AG04450 (cell line): ENCODE measurements around the gene RHBDL1. TPM values are rescaled to one million over a fixed set of nuclear protein-coding genes. Genes with fewer than 3 reads are reported as not detected.
A peak's percentile ranks its signal among the peaks of the same experiment; 100 is the strongest.

ENCODE experiments used
- CTCF ChIA-PET: fragments of 300-600, 350-600 bp; formaldehyde crosslinking; extraction: SDS; loops from one replicate; lab custom pipeline; 2022; ENCODE audit warnings: antibody characterized with exemption, inconsistent platforms; lab: Charles Lee
- POLR2A ChIA-PET: fragments of 350-600 bp; formaldehyde crosslinking; extraction: SDS; loops from one replicate; lab custom pipeline; 2021; ENCODE audit warnings: antibody characterized with exemption, inconsistent platforms; lab: Yijun Ruan, JAX
- DNase-seq: peaks from one replicate; pipeline ENCODE4 v3.0.0-alpha.2; 2011; ENCODE audit warnings: low read depth, low spot score
- H3K27ac ChIP-seq: one replicate; pipeline ENCODE4 v1.5.1; 2012; ENCODE audit warnings: low read depth, low read length, control low read depth
- H3K27me3 ChIP-seq: one replicate; pipeline ENCODE4 v1.6.0; 2012; ENCODE audit warnings: low read length; ENCODE audit not compliant: control insufficient read depth, insufficient read depth
- H3K4me3 ChIP-seq: 2 replicates; pipeline ENCODE4 v1.5.1; 2011; ENCODE audit warnings: mild to moderate bottlenecking, low read depth, low read length, control low read depth
- H3K9me3 ChIP-seq: 2 replicates; pipeline ENCODE4 v1.5.1; 2012; ENCODE audit warnings: low read length; ENCODE audit not compliant: control insufficient read depth, insufficient read depth
- CTCF ChIP-seq: IDR thresholded peaks from 2 replicates; pipeline ENCODE4 v1.5.1; 2011; ENCODE audit warnings: low read depth, low read length, control low read depth, inconsistent platforms
- polyA plus RNA-seq: library from polyadenylated mRNA; depleted of rRNA; stranded (reverse); fragments of >200 nt; gene quantifications from 2 replicates; pipeline ENCODE4 v1.2.3, GENCODE V29; 2011

Gene RHBDL1
- polyA plus RNA-seq, 1 experiment, result 1.5 TPM

GRCh38 chr16:708019-708418 lies 32.5 kb downstream of the RHBDL1 start:
- no peak for DNase-seq
- POLR2A ChIA-PET, result no interaction called here
- CTCF ChIA-PET, result no interaction called here
- Histone ChIP-seq H3K9me3 (no peaks in the 10 kb centered on the region; the same call in 1 of the 2 replicates), H3K27ac (no peak overlapping the region), H3K4me3 (no peak overlapping the region), H3K27me3 (peaks cover 43% of the 10 kb centered on the region)
- TF ChIP-seq CTCF, result no peak

GRCh38 chr16:708959-709358 lies 33.5 kb downstream of the RHBDL1 start:
- peaks cover 34% of the 10 kb centered on the region for H3K27me3 ChIP-seq
- POLR2A ChIA-PET, result interaction anchor here (0.6 to 1.0 kb wide), 6 partner anchors 19 to 328 kb away, joined by 3 to 4 read pairs (median 4); partner anchors contain the start of genes CHTF18, RPUSD1 and WDR24
- TF ChIP-seq CTCF, result no peak
- CTCF ChIA-PET, result interaction anchor here (0.6 to 4.2 kb wide), 4 partner anchors 9 to 106 kb away, joined by 3 to 29 read pairs (median 5); no protein-coding TSS in a partner anchor
- H3K9me3 ChIP-seq, result no peaks in the 10 kb centered on the region; the same call in 1 of the 2 replicates
- H3K27ac ChIP-seq, result no peak overlapping the region
- H3K4me3 ChIP-seq, result no peak overlapping the region
- DNase-seq, result no peak

GRCh38 chr16:709566-710499 lies 34.4 kb downstream of the RHBDL1 start:
- no peak overlapping the region for H3K27ac ChIP-seq
- POLR2A ChIA-PET, result interaction anchor here (0.6 to 1.0 kb wide), 6 partner anchors 20 to 327 kb away, joined by 3 to 4 read pairs (median 4); partner anchors contain the start of genes CHTF18, RPUSD1 and WDR24
- H3K27me3 ChIP-seq, result peaks cover 25% of the 10 kb centered on the region
- CTCF ChIA-PET, result interaction anchor here (0.6 to 4.2 kb wide), 6 partner anchors 8 to 397 kb away, joined by 3 to 29 read pairs (median 5); no protein-coding TSS in a partner anchor
- no peak for TF ChIP-seq CTCF
- peak; percentile 62 for DNase-seq
- no peaks in the 10 kb centered on the region; the same call in 1 of the 2 replicates for H3K9me3 ChIP-seq
- H3K4me3 ChIP-seq, result peak overlapping the region; percentile 20; the same call in 1 of the 2 replicates

GRCh38 chr16:710500-711075 lies 35.1 kb downstream of the RHBDL1 start:
- TF ChIP-seq CTCF, result no peak

More at GRCh38 chr16:710500-711075, 35.1 kb downstream of the RHBDL1 start:
- POLR2A ChIA-PET, result no interaction called here
- no peaks in the 10 kb centered on the region; the same call in 1 of the 2 replicates for H3K9me3 ChIP-seq
- H3K4me3 ChIP-seq, result no peak overlapping the region
- peaks cover 22% of the 10 kb centered on the region for H3K27me3 ChIP-seq
- CTCF ChIA-PET, result interaction anchor here (0.7 to 4.2 kb wide), 4 partner anchors 9 to 345 kb away, joined by 3 to 29 read pairs (median 12); no protein-coding TSS in a partner anchor
- DNase-seq, result no peak
- no peak overlapping the region for H3K27ac ChIP-seq
